Measurements from ENCODE around the gene C1QTNF6. TPM values are rescaled to one million over a fixed set of nuclear protein-coding genes. Genes with fewer than 3 reads are reported as not detected.

Gene C1QTNF6
- total RNA-seq, 1 donor from 2014 or later: 5.3 TPM

GRCh38 chr22:37206841-37207821, 19.1 kb upstream of the C1QTNF6 start:
- H3K4me3 ChIP-seq: no peak overlapping the region
- H3K36me3 ChIP-seq: no peaks in the 10 kb centered on the region
- H3K27me3 ChIP-seq (ENCODE audit: low read depth): peaks cover 4% of the 10 kb centered on the region
- intact Hi-C loops (cut with DNase I): no loop called here
- DNase-seq (peak; percentile 40), ATAC-seq (no peak)
- TF ChIP-seq CTCF (IDR thresholded peaks at IDR 0.05): no peak
- H3K4me1 ChIP-seq: no peaks in the 10 kb centered on the region
- no peaks in the 10 kb centered on the region for H3K9me3 ChIP-seq
- no peak overlapping the region for H3K27ac ChIP-seq

DNA sequence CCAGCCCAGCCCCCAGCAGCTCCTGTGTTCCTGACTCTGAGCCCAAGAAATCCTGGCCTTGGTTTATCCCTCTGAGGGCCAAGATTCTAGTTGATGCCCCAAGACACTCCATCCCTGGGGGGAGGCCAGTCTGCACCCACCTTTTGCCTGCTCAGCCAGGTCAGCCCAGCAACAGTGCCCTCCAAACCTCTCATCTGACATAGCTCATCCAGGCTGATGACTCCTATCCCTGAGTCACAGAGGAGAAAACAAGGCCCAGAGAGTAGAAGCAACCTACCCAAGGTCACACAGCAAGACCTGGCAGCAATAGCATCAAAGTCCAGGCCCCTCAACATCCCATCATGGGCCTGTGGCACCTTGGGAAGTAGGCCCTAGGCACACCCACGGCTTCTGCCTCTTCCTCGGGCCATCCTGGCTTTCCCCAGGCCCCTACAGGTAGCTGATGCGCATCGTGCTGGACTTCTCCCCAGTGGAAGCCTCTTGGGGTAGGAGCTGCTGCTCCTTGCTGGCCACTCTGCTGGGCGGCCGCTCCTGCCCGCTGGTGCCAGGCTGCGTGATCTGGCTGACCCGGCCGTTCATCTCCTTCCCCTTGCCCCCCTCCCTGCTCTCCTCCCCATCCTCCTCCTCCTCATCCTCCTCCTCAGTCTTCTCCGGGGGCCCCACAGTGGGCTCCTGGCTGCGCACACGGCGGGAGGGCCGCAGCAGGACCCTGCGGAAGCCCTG, 18.2 kb upstream of the C1QTNF6 start:
- intact Hi-C loops (cut with DNase I): no loop called here
- H3K4me3 ChIP-seq: no peak overlapping the region
- no peaks in the 10 kb centered on the region for H3K9me3 ChIP-seq
- DNase-seq: peak; percentile 7
- TF ChIP-seq CTCF (IDR thresholded peaks at IDR 0.05): no peak
- H3K27me3 ChIP-seq (ENCODE audit: low read depth): peaks cover 4% of the 10 kb centered on the region
- H3K27ac ChIP-seq: no peak overlapping the region
- no peaks in the 10 kb centered on the region for H3K36me3 ChIP-seq
- no peak for ATAC-seq
- no peaks in the 10 kb centered on the region for H3K4me1 ChIP-seq

DNA sequence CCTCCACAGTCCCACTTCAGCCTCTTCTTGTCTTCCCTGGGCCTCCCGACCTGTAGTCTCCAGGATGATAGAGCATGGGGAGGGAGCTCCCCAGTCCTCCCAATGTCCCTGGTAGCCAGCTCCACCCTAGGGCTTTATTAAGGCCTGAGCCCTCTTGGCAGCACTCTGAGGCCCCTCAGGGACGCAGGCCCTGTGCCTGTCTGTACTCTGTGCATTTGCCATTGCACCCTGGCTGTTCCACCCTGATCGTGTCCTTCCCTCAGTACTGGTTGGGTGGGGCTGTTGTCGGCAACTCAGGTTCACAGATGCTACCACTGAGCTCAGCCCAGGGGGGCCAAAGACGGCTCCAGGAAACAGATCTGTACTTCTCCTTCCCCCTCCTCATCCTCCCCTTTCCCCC, 17.0 kb upstream of the C1QTNF6 start:
- H3K4me3 ChIP-seq: no peak overlapping the region
- H3K36me3 ChIP-seq: no peaks in the 10 kb centered on the region
- ATAC-seq: no peak
- no peaks in the 10 kb centered on the region for H3K27me3 ChIP-seq (ENCODE audit: low read depth)
- H3K27ac ChIP-seq: no peak overlapping the region
- intact Hi-C loops (cut with DNase I): no loop called here
- H3K4me1 ChIP-seq: no peaks in the 10 kb centered on the region
- no peak for TF ChIP-seq CTCF (IDR thresholded peaks at IDR 0.05)
- H3K9me3 ChIP-seq: no peaks in the 10 kb centered on the region
- peak; percentile 20 for DNase-seq

DNA sequence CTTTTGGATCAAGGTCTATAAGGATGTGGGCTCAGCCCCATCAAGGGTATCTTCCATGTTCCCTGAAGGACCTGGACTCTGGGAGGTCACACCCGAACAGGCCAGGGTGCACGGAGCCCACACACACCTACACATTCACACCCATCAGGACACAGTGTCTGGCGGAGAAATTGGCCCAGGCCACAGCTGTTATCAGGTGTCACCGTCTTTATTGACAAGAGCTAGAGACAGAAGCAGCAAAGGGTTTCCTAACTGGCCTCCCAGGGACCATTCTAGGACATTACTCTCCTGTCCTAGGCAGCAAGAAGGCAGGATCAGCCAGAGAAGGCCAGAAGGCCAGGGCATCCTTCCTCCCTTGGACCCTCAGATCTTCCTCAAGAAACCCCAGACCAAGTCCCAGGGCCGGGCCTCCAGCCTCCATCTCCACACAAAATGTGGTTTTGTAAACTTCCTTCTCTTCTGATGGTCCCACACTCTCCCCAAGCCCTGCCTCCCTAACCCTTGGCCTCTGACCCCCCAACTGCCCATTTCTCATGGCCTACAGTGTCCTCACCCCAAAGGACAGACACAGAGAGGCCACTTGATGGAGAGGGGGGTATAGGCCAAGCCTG, 16.1 kb upstream of the C1QTNF6 start:
- Histone ChIP-seq H3K27ac (no peak overlapping the region), H3K27me3 (ENCODE audit: low read depth) (no peaks in the 10 kb centered on the region), H3K9me3 (no peaks in the 10 kb centered on the region), H3K4me1 (peaks cover 6% of the 10 kb centered on the region), H3K4me3 (no peak overlapping the region), H3K36me3 (no peaks in the 10 kb centered on the region)
- intact Hi-C loops (cut with DNase I): no loop called here
- DNase-seq: peak; percentile 14
- no peak for TF ChIP-seq CTCF (IDR thresholded peaks at IDR 0.05)
- no peak for ATAC-seq

GRCh38 chr22:37203354-37204044, 15.5 kb upstream of the C1QTNF6 start:
- DNase-seq (peak; percentile 22), ATAC-seq (no peak)
- Histone ChIP-seq H3K4me3 (no peak overlapping the region), H3K27ac (no peak overlapping the region), H3K4me1 (peaks cover 6% of the 10 kb centered on the region), H3K9me3 (no peaks in the 10 kb centered on the region), H3K36me3 (no peaks in the 10 kb centered on the region), H3K27me3 (ENCODE audit: low read depth) (no peaks in the 10 kb centered on the region)
- intact Hi-C loops (cut with DNase I): no loop called here
- TF ChIP-seq CTCF (IDR thresholded peaks at IDR 0.05): no peak

All from lower lobe of right lung (tissue), 2 donors.